ENCODE measurements around the gene DLX3. TPM values are rescaled to one million over a fixed set of nuclear protein-coding genes. Genes with fewer than 3 reads are reported as not detected.

DLX3 gene
- polyA plus RNA-seq, 3 donors, result not detected

DNA sequence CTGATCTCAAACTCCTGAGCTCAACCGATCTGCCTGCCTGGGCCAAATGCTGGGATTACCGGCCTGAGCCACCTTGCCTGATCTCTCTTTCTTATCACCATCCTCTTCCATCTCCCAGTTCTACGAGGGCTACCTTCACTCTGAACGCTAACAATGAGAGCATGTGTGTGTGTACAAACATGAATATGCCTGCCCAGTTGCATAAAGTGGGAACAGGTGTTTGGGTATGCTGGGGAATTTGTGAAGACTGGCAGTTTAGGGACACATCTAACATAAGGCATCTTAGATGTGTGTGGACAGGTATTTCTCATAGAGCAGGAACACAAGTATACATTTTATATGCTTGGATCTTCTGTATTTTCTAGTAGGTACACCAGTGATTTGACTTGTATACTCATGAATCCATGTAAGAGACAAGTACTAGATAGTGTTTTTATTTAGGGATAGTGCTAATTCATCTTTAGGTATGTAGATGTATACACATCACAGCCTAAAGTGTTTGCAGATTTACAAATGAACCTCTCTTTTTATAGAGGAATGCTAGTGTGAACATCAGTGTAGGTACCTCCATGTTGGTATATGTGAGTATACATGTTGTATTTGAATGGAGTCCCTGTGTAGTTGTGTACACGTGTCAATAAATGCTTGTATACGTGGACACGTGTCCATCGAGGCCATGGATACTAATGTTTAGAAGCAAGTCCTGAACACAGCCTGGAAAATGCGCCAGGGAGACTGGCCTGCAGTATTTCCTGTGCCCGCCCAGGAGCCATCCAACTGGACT, 27.2 kb downstream of the DLX3 start:
- H3K9ac ChIP-seq (ENCODE audit: insufficient read depth, low read length, poor library complexity, severe bottlenecking), result peak overlapping the region; percentile 67
- TF ChIP-seq, protein P1, sequence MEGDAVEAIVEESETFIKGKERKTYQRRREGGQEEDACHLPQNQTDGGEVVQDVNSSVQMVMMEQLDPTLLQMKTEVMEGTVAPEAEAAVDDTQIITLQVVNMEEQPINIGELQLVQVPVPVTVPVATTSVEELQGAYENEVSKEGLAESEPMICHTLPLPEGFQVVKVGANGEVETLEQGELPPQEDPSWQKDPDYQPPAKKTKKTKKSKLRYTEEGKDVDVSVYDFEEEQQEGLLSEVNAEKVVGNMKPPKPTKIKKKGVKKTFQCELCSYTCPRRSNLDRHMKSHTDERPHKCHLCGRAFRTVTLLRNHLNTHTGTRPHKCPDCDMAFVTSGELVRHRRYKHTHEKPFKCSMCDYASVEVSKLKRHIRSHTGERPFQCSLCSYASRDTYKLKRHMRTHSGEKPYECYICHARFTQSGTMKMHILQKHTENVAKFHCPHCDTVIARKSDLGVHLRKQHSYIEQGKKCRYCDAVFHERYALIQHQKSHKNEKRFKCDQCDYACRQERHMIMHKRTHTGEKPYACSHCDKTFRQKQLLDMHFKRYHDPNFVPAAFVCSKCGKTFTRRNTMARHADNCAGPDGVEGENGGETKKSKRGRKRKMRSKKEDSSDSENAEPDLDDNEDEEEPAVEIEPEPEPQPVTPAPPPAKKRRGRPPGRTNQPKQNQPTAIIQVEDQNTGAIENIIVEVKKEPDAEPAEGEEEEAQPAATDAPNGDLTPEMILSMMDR (IDR thresholded peaks at IDR 0.05), result no peak
- peak overlapping the region; percentile 96 for H3K4me2 ChIP-seq (replicated peaks; ENCODE audit: extremely low read depth, low read length, poor library complexity, severe bottlenecking)
- peaks cover 0 to 49% (median 28%) of the 10 kb centered on the region in 7 donors for H3K9me3 Mint-ChIP-seq
- peaks cover 0 to 42% of the 10 kb centered on the region in 2 donors for H3K9me3 ChIP-seq (replicated peaks in 1 of 2; ENCODE audit: control insufficient read depth in 1 of 2, insufficient read depth in 1 of 2, low read length in 2 of 2)
- H4K20me1 ChIP-seq (ENCODE audit: insufficient read depth, low read length), result no peaks in the 10 kb centered on the region
- H3K36me3 ChIP-seq (replicated peaks in 1 of 2; ENCODE audit: control insufficient read depth in 1 of 2, insufficient read depth in 2 of 2, low read length in 2 of 2), result no peaks in the 10 kb centered on the region
- no peak for DNase-seq
- H3K27ac Mint-ChIP-seq, result peak overlapping the region in 1 of 7 donors; percentile 81
- peak overlapping the region; percentile 81 for H2AFZ ChIP-seq (ENCODE audit: insufficient read depth, low read depth, low read length, poor library complexity, severe bottlenecking)
- H3K4me1 Mint-ChIP-seq, result peaks cover 87% of the 10 kb centered on the region
- H3K79me2 ChIP-seq (ENCODE audit: insufficient read depth, low read length), result no peaks in the 10 kb centered on the region
- peaks cover 30 to 41% of the 10 kb centered on the region in 2 donors for H3K36me3 Mint-ChIP-seq
- intact Hi-C loops (cut with micrococcal nuclease), result no loop called here
- WGBS (ENCODE audit: insufficient coverage), result 8% methylated on average over 6 of the region's 10 CpGs
- H3K27me3 ChIP-seq (ENCODE audit: control insufficient read depth in 2 of 2, insufficient read depth in 2 of 2, low read length in 2 of 2), result peaks cover 55 to 76% of the 10 kb centered on the region in 2 donors
- H3K27me3 Mint-ChIP-seq (ENCODE audit: low read depth in 3 of 3), result peaks cover 68 to 87% (median 80%) of the 10 kb centered on the region in 3 donors
- peak overlapping the region in 1 of 2 donors; percentile 34 for H3K27ac ChIP-seq (ENCODE audit: low read depth in 1 of 2, low read length in 2 of 2)
- H3K4me3 Mint-ChIP-seq, result peak overlapping the region; percentile 93 to 94
- peaks cover 79 to 83% of the 10 kb centered on the region in 2 donors for H3K4me1 ChIP-seq (ENCODE audit: control insufficient read depth in 1 of 2, insufficient read depth in 2 of 2, low read length in 2 of 2)
- peak overlapping the region; percentile 44 to 88 (median 81) for H3K4me3 ChIP-seq (replicated peaks in 1 of 3; ENCODE audit: low read depth in 2 of 3, low read length in 3 of 3)

DNA sequence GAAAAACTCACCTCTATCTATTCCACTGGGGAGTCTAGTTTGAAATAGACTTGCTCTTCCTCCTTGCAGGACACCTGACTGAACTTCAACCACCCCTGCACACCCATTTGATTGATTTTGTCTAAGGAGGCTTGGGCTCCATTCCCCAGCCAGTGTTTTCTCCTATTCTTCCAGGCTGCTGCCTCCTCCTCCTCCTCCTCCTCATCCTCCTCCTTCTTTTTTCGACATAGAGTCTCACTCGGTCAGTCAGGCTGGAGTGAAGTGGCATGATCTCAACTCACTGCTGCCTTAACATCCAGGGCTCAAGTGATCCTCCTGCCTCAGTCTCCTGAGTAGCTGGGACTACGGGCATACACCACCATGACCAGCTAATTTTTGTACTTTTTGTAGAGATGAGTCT, 27.8 kb downstream of the DLX3 start:
- H2AFZ ChIP-seq (ENCODE audit: insufficient read depth, low read depth, low read length, poor library complexity, severe bottlenecking), result no peak overlapping the region
- no peak for DNase-seq
- Mint-ChIP-seq H3K4me1 (peaks cover 88% of the 10 kb centered on the region), H3K36me3 (peaks cover 29 to 43% of the 10 kb centered on the region in 2 donors), H3K4me3 (peak overlapping the region; percentile 11 to 94), H3K27me3 (ENCODE audit: low read depth in 3 of 3) (peaks cover 68 to 87% (median 80%) of the 10 kb centered on the region in 3 donors), H3K9me3 (peaks cover 0 to 46% (median 28%) of the 10 kb centered on the region in 7 donors), H3K27ac (peak overlapping the region in 1 of 7 donors; percentile 81)
- intact Hi-C loops (cut with micrococcal nuclease), result no loop called here
- H3K36me3 ChIP-seq (replicated peaks in 1 of 2; ENCODE audit: control insufficient read depth in 1 of 2, insufficient read depth in 2 of 2, low read length in 2 of 2), result no peaks in the 10 kb centered on the region
- H3K4me1 ChIP-seq (ENCODE audit: control insufficient read depth in 1 of 2, insufficient read depth in 2 of 2, low read length in 2 of 2), result peaks cover 77 to 83% of the 10 kb centered on the region in 2 donors
- TF ChIP-seq, protein P1 (IDR thresholded peaks at IDR 0.05), result no peak
- H3K4me2 ChIP-seq (replicated peaks; ENCODE audit: extremely low read depth, low read length, poor library complexity, severe bottlenecking), result no peak overlapping the region
- H3K27ac ChIP-seq (ENCODE audit: low read depth in 1 of 2, low read length in 2 of 2), result no peak overlapping the region
- peaks cover 0 to 37% of the 10 kb centered on the region in 2 donors for H3K9me3 ChIP-seq (replicated peaks in 1 of 2; ENCODE audit: control insufficient read depth in 1 of 2, insufficient read depth in 1 of 2, low read length in 2 of 2)
- 67% methylated on average over 1 of the region's 3 CpGs for WGBS (ENCODE audit: insufficient coverage)
- no peak overlapping the region for H3K9ac ChIP-seq (ENCODE audit: insufficient read depth, low read length, poor library complexity, severe bottlenecking)
- no peaks in the 10 kb centered on the region for H3K79me2 ChIP-seq (ENCODE audit: insufficient read depth, low read length)
- no peaks in the 10 kb centered on the region for H4K20me1 ChIP-seq (ENCODE audit: insufficient read depth, low read length)
- H3K27me3 ChIP-seq (ENCODE audit: control insufficient read depth in 2 of 2, insufficient read depth in 2 of 2, low read length in 2 of 2), result peaks cover 53 to 76% of the 10 kb centered on the region in 2 donors
- no peak overlapping the region for H3K4me3 ChIP-seq (replicated peaks in 1 of 3; ENCODE audit: low read depth in 2 of 3, low read length in 3 of 3)
